CD4-positive, alpha-beta memory T cell (primary cell): Measurements from ENCODE around the gene FAM110D. TPM values are rescaled to one million over a fixed set of nuclear protein-coding genes. Genes with fewer than 3 reads are reported as not detected.
A peak's percentile ranks its signal among the peaks of the same experiment; 100 is the strongest.

Experiments
- CTCF ChIA-PET: fragments of 350-600 bp; sonication (Branson Sonifier 250); formaldehyde crosslinking; loops from one replicate; lab custom pipeline; 2021; ENCODE audit warnings: inconsistent platforms; ENCODE audit not compliant: partially characterized antibody; lab: Charles Lee
- POLR2A ChIA-PET: fragments of 350-600 bp; sonication (Branson Sonifier 250); formaldehyde crosslinking; loops from one replicate; lab custom pipeline; 2021; ENCODE audit not compliant: partially characterized antibody; lab: Charles Lee
- DNase-seq, 5 donors: peaks; one replicate each; pipeline versions ENCODE4 v3.0.0 to v3.0.0-alpha.2; 2020 to 2022; ENCODE audit warnings: mixed read lengths in 1 of 5
- H3K27ac ChIP-seq: one replicate; pipeline ENCODE4 v1.7.0; 2013; ENCODE audit warnings: low read depth, low read length
- H3K27me3 ChIP-seq: 2 replicates; pipeline ENCODE4 v1.7.0; 2013; ENCODE audit warnings: mild to moderate bottlenecking, low read length, moderate library complexity; ENCODE audit not compliant: insufficient read depth
- H3K36me3 ChIP-seq: 2 replicates; pipeline ENCODE4 v1.7.0; 2013; ENCODE audit warnings: mild to moderate bottlenecking, low read length, moderate library complexity; ENCODE audit not compliant: insufficient read depth
- H3K4me1 ChIP-seq: 2 replicates; pipeline ENCODE4 v1.7.0; 2013; ENCODE audit warnings: mild to moderate bottlenecking, low read length, moderate library complexity; ENCODE audit not compliant: insufficient read depth
- H3K4me3 ChIP-seq, 2 donors: one replicate each; pipeline ENCODE4 v1.7.0; 2013; ENCODE audit warnings: low read length in 2 of 2, mild to moderate bottlenecking in 1 of 2
- H3K9me3 ChIP-seq, 2 donors: one replicate each; pipeline ENCODE4 v1.7.0; 2013; ENCODE audit warnings: low read length in 2 of 2, control low read depth in 1 of 2; ENCODE audit not compliant: control insufficient read depth in 1 of 2
- H3K27ac Mint-ChIP-seq, 7 donors: one replicate each; pipeline ENCODE4 v1.8.0; 2020 to 2021; ENCODE audit warnings: mixed read lengths in 7 of 7, mild to moderate bottlenecking in 6 of 7, inconsistent platforms in 3 of 7, moderate library complexity in 3 of 7
- H3K27me3 Mint-ChIP-seq, 2 donors: one replicate each; pipeline ENCODE4 v1.8.0; 2020 to 2021; ENCODE audit warnings: mixed read lengths in 2 of 2
- H3K36me3 Mint-ChIP-seq, 2 donors: one replicate each; pipeline ENCODE4 v1.8.0; 2020 to 2021; ENCODE audit warnings: mixed read lengths in 2 of 2, inconsistent platforms in 1 of 2, mild to moderate bottlenecking in 1 of 2
- H3K4me1 Mint-ChIP-seq, 4 donors: one replicate each; pipeline ENCODE4 v1.8.0; 2020 to 2021; ENCODE audit warnings: mixed read lengths in 4 of 4, mild to moderate bottlenecking in 1 of 4
- H3K4me3 Mint-ChIP-seq, 8 donors: one replicate each; pipeline ENCODE4 v1.8.0; 2020 to 2021; ENCODE audit warnings: mixed read lengths in 8 of 8, mild to moderate bottlenecking in 7 of 8, moderate library complexity in 6 of 8, inconsistent platforms in 3 of 8
- H3K9me3 Mint-ChIP-seq, 8 donors: one replicate each; pipeline ENCODE4 v1.8.0; 2020 to 2021; ENCODE audit warnings: mixed read lengths in 8 of 8, mild to moderate bottlenecking in 5 of 8, inconsistent platforms in 3 of 8, moderate library complexity in 1 of 8
- intact Hi-C: fragments of 100-400 bp; cut with micrococcal nuclease; formaldehyde crosslinking; loops from one replicate; pipeline ENCODE4 v1.15.1; 2023
- polyA plus RNA-seq, 2 donors: library from polyadenylated mRNA; unstranded; fragments of 300-500 nt; fragmentation: Illumina TruSeq; gene quantifications; one replicate each; pipeline ENCODE4 v1.2.3, GENCODE V29; 2021
- total RNA-seq, 2 experiments: library from RNA; stranded (reverse); gene quantifications; one replicate each; pipeline ENCODE4 v1.2.3, GENCODE V29; 2021

The FAM110D gene
- total and polyA plus RNA-seq, 4 experiments from 2014 or later, result not detected

DNA sequence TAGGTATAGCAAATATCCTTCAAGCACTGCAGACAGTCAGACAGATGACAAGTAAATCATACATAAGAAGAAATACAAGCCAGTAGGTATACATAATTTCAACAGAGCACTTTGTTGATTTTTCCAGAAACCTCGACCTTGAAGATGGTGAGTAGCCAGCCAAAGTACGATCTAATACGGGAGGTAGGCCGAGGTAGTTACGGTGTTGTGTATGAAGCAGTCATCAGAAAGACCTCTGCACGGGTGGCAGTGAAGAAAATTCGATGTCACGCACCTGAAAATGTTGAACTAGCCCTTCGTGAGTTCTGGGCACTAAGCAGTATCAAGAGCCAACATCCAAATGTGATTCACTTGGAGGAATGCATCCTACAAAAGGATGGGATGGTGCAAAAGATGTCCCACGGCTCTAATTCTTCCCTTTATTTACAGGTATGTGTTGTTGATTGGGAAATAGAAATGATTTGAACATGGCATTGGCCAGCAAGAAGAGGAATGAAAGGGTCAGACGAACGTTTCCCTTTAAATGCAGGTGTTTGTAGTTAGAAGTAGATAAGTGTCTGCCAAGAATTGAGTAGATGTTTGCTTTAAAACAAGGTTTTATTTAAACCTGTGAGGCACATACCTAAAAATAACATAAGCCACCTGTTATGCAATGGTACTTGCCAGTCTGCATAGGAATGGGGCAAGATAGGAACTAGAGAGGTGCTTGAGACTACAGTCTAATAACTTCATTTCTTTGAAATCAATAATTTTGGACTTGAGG lies 44.5 kb upstream of the FAM110D start:
- Histone ChIP-seq H3K4me1 (peaks cover 34% of the 10 kb centered on the region), H3K9me3 (no peaks in the 10 kb centered on the region), H3K27me3 (no peaks in the 10 kb centered on the region), H3K4me3 (no peak overlapping the region), H3K36me3 (peaks cover 27% of the 10 kb centered on the region), H3K27ac (no peak overlapping the region)
- H3K27ac Mint-ChIP-seq, result peak overlapping the region in 3 of 7 donors; percentile 25 to 65 (median 41)
- peak overlapping the region in 5 of 8 donors; percentile 12 to 74 (median 17) for H3K4me3 Mint-ChIP-seq
- POLR2A ChIA-PET, result interaction anchor here (1.3 to 6.9 kb wide), 2 partner anchors 11 to 207 kb away, joined by 3 to 189 read pairs; no protein-coding TSS in a partner anchor
- CTCF ChIA-PET, result interaction anchor here (1.1 to 14.8 kb wide), 6 partner anchors 8 to 31 kb away, joined by 4 to 296 read pairs (median 12); no protein-coding TSS in a partner anchor
- intact Hi-C loops, result no loop called here
- no peak for DNase-seq
- peaks cover 12 to 46% of the 10 kb centered on the region in 2 donors for H3K36me3 Mint-ChIP-seq
- no peaks in the 10 kb centered on the region for H3K27me3 Mint-ChIP-seq
- H3K4me1 Mint-ChIP-seq, result peaks cover 15 to 45% (median 33%) of the 10 kb centered on the region in 4 donors
- no peaks in the 10 kb centered on the region for H3K9me3 Mint-ChIP-seq

DNA sequence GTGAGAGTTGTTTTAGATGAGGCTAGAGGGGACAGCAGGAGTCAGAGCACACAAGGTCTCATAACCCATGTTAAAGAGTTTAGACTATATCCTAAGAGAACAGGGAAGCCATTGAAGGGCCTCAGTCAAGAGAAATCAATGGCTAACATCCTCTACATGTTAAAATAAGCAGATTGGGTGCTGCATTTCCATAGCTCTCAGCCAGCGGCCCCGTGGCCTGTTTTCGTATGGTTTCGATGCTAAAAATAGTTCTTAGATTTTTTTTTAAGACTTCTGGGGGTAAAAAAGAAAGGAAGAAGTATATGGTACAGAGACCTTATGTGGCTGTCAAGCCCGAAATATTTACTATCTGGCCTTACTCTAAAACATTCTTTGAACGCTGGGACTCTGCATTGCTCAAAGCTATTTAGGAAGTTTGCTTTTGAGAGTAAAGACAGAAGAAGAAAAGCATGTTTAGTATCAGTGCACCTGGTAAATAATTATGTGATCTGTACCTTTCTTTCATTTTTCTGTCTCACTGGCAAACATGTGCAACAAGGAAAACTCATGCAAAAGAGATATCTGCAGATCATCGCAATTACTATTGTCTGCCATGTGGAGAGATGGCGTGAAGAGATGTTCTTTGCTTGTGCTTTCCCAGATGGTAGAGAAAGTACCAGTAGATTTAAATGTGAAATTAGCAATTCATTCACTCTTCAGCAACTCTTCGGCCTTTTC lies 38.8 kb upstream of the FAM110D start:
- ChIA-PET POLR2A (interaction anchor here (0.9 kb wide), 1 partner anchor 9 kb away, joined by 3 read pairs; no protein-coding TSS in a partner anchor), CTCF (interaction anchor here (1.0 kb wide), 1 partner anchor 25 kb away, joined by 4 read pairs; no protein-coding TSS in a partner anchor)

DNA sequence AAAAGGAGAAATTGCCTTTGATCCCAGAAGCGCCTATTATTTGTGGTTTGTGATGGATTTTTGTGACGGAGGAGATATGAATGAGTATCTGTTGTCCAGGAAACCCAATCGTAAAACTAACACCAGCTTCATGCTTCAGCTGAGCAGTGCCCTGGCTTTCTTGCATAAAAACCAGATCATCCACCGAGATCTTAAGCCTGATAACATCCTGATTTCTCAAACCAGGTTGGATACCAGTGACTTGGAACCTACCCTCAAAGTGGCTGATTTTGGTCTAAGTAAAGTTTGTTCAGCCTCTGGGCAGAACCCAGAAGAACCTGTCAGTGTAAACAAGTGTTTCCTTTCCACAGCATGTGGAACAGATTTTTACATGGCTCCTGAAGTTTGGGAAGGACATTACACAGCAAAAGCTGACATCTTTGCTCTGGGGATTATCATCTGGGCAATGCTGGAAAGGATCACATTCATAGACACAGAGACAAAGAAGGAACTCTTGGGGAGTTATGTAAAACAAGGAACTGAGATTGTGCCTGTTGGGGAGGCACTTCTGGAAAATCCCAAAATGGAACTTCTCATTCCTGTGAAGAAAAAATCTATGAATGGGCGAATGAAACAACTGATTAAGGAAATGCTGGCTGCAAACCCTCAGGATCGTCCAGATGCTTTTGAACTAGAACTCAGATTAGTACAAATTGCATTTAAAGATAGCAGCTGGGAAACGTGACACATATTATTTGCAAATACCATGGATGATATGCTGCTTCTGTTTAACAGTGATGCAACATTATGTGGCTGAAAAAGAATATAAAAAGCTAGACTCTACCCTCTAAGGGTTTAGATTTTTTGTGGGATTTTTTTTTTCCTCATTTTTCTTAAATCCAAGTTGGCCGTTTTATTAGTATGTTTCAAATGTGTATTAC lies 36.8 kb upstream of the FAM110D start:
- peaks cover 46% of the 10 kb centered on the region for H3K4me1 ChIP-seq
- Mint-ChIP-seq H3K4me1 (peaks cover 21 to 41% (median 32%) of the 10 kb centered on the region in 4 donors), H3K27ac (peak overlapping the region in 4 of 7 donors; percentile 13 to 83 (median 38)), H3K36me3 (peaks cover 5 to 47% of the 10 kb centered on the region in 2 donors), H3K4me3 (no peak overlapping the region), H3K27me3 (no peaks in the 10 kb centered on the region), H3K9me3 (no peaks in the 10 kb centered on the region)
- H3K4me3 ChIP-seq, result no peak overlapping the region
- H3K27me3 ChIP-seq, result no peaks in the 10 kb centered on the region
- no peak for DNase-seq
- ChIA-PET CTCF (interaction anchor here (0.7 to 11.2 kb wide), 6 partner anchors 10 to 112 kb away, joined by 3 to 199 read pairs (median 5); partner anchors contain the start of genes CEP85 and PDIK1L), POLR2A (interaction anchor here (1.1 to 9.5 kb wide), 5 partner anchors 10 to 310 kb away, joined by 3 to 189 read pairs (median 4); partner anchors contain the start of genes DHDDS and PDIK1L)
- no peak overlapping the region for H3K27ac ChIP-seq
- peaks cover 15% of the 10 kb centered on the region for H3K36me3 ChIP-seq
- intact Hi-C loops, result loop anchor here (10.0 kb wide), 1 partner anchor 877 kb away; the partner anchor contains the start of gene RSRP1
- H3K9me3 ChIP-seq, result no peaks in the 10 kb centered on the region

More for the DNA sequence above, 38.8 kb upstream of the FAM110D start:
- intact Hi-C loops, result loop anchor here (10.0 kb wide), 1 partner anchor 875 kb away; the partner anchor contains the start of gene RSRP1
- DNase-seq, result no peak
- H3K4me1 Mint-ChIP-seq, result peaks cover 15 to 25% (median 21%) of the 10 kb centered on the region in 4 donors
- no peaks in the 10 kb centered on the region for H3K9me3 Mint-ChIP-seq
- Histone ChIP-seq H3K36me3 (peaks cover 18% of the 10 kb centered on the region), H3K4me3 (no peak overlapping the region), H3K4me1 (peaks cover 28% of the 10 kb centered on the region), H3K27ac (no peak overlapping the region), H3K9me3 (no peaks in the 10 kb centered on the region), H3K27me3 (no peaks in the 10 kb centered on the region)
- peaks cover 5 to 51% of the 10 kb centered on the region in 2 donors for H3K36me3 Mint-ChIP-seq
- no peaks in the 10 kb centered on the region for H3K27me3 Mint-ChIP-seq
- peak overlapping the region in 3 of 7 donors; percentile 8 to 80 (median 9) for H3K27ac Mint-ChIP-seq
- no peak overlapping the region for H3K4me3 Mint-ChIP-seq

DNA sequence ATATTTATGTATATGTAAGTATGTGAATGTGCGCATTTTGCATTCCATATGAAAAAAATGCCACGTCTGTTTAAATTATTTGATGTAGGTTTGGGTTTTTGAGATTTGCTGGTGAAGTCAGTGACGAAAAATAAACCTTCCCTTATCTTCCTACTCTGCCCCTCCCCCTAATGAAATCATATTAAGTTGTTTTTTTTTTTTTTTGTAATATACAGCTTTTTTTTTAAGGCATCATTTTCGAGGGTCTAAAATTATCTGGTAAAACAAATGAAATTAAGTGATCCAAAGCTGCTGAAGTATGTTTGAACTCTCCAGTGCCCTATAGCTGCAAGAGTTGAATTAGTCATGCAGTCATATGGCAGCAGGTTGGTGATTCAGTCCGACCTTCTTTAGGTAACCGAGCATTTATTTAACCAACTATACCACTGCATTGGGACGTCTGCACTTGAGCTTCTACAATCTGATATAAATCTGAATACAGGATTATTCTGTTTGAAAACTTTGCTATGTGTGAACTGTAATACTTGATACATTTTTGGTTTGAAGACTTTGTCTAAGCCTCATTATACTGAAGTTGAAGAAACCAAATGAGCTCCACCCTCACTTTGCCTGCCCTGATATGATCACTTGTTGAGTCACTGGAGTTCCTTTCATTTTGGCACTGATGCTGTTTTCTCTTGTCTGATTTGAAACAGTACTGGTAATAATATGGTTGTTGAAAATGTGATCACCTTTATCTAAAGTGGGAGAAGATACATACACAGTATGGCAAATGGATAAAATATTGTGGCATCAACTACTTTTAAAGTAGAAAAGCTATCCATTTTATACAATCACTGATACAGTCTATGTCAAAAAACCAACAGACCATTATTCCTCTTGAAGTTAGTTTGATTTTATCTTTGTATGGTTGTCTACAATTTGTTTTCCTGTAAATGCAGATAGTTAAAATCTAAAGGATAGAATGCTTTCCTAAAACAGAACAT lies 35.6 kb upstream of the FAM110D start:
- CTCF ChIA-PET, result interaction anchor here (0.9 to 11.2 kb wide), 9 partner anchors 8 to 126 kb away, joined by 3 to 199 read pairs (median 4); partner anchors contain the start of genes CEP85, PAFAH2, PDIK1L and ZNF593
- H3K27me3 ChIP-seq, result no peaks in the 10 kb centered on the region
- Mint-ChIP-seq H3K4me1 (peaks cover 33 to 52% (median 41%) of the 10 kb centered on the region in 4 donors), H3K9me3 (no peaks in the 10 kb centered on the region), H3K36me3 (peaks cover 5 to 39% of the 10 kb centered on the region in 2 donors), H3K27me3 (no peaks in the 10 kb centered on the region), H3K4me3 (peak overlapping the region in 5 of 8 donors; percentile 2 to 60 (median 9)), H3K27ac (peak overlapping the region; percentile 37 to 88 (median 66))
- intact Hi-C loops, result loop anchor here (10.0 kb wide), 1 partner anchor 878 kb away; the partner anchor contains the start of gene RSRP1
- DNase-seq, result peak in 2 of 5 donors; percentile 16 to 30
- no peak overlapping the region for H3K27ac ChIP-seq
- POLR2A ChIA-PET, result interaction anchor here (1.2 to 9.5 kb wide), 5 partner anchors 11 to 309 kb away, joined by 3 to 189 read pairs (median 4); partner anchors contain the start of genes DHDDS and PDIK1L
- no peaks in the 10 kb centered on the region for H3K9me3 ChIP-seq
- H3K4me1 ChIP-seq, result peaks cover 58% of the 10 kb centered on the region
- peaks cover 11% of the 10 kb centered on the region for H3K36me3 ChIP-seq
- H3K4me3 ChIP-seq, result no peak overlapping the region

DNA sequence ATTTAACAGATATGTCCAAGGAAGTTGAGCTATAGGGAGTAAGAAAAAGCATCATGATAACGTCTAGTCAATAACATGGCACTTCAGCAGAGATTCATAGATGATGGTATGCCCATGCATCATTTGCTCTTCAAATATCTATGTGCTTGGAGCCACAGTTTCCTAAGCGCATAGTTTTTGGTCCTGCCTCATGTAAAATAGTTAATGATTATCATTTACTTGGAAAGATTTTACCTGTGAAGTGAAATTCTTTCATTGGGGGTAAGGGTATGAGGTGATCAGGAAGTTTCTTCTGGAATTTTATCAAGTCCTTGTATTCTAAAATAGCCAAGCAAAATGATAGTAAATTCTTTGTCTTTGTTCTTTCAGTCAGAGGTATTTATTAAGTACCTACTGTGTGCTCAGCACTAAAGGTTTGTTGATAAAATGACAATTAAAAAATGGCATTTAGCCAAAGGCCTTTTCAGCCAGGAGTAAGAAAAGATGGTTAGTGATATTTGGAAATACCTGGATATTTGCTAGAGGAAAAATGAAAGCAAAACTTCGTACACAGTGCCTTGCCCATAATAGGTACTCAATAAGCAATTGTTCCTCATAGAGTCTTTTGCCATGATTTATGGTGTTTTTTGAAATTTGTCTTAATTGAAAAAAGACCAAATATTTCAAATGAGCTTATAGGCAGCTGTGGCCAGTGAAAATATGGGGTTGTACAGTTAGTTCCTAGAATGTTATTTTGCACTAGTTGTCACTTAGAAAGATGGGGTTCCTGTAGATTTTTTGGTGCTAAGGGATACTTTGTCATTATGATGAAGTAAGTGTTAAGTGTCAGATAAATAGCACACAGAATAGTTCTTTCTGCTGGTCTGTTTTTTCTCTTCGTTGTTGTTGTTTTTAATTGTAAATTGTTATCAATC lies 34.2 kb upstream of the FAM110D start:
- ChIA-PET CTCF (interaction anchor here (1.0 to 11.2 kb wide), 7 partner anchors 9 to 110 kb away, joined by 3 to 199 read pairs (median 7); partner anchors contain the start of genes CEP85, PDIK1L and ZNF593), POLR2A (interaction anchor here (9.5 kb wide), 1 partner anchor 13 kb away, joined by 189 read pairs; the partner anchor contains the start of gene PDIK1L)
- H3K27me3 Mint-ChIP-seq, result no peaks in the 10 kb centered on the region
- Histone ChIP-seq H3K36me3 (no peaks in the 10 kb centered on the region), H3K4me1 (peaks cover 63% of the 10 kb centered on the region), H3K4me3 (no peak overlapping the region), H3K9me3 (no peaks in the 10 kb centered on the region), H3K27ac (peak overlapping the region; percentile 55), H3K27me3 (no peaks in the 10 kb centered on the region)
- H3K4me3 Mint-ChIP-seq, result peak overlapping the region in 4 of 8 donors; percentile 4 to 56 (median 40)
- intact Hi-C loops, result loop anchor here (10.0 kb wide), 1 partner anchor 880 kb away; the partner anchor contains the start of gene RSRP1
- H3K9me3 Mint-ChIP-seq, result no peaks in the 10 kb centered on the region
- peaks cover 0 to 25% of the 10 kb centered on the region in 2 donors for H3K36me3 Mint-ChIP-seq
- H3K27ac Mint-ChIP-seq, result peak overlapping the region; percentile 49 to 84 (median 78)
- no peak for DNase-seq
- H3K4me1 Mint-ChIP-seq, result peaks cover 36 to 56% (median 44%) of the 10 kb centered on the region in 4 donors
